ENCODE data around the gene HEMGN.

The HEMGN gene

GRCh38 chr9:97940233-97940632 lies 2.3 kb upstream of the HEMGN start:
- no peak for ATAC-seq
- no peak for TF ChIP-seq ZFP3 (CRISPR knock-in tag; IDR thresholded peaks at IDR 0.05)
- TF ChIP-seq GLIS3 (CRISPR knock-in tag; IDR thresholded peaks at IDR 0.05): no peak
- TF ChIP-seq, protein P1, sequence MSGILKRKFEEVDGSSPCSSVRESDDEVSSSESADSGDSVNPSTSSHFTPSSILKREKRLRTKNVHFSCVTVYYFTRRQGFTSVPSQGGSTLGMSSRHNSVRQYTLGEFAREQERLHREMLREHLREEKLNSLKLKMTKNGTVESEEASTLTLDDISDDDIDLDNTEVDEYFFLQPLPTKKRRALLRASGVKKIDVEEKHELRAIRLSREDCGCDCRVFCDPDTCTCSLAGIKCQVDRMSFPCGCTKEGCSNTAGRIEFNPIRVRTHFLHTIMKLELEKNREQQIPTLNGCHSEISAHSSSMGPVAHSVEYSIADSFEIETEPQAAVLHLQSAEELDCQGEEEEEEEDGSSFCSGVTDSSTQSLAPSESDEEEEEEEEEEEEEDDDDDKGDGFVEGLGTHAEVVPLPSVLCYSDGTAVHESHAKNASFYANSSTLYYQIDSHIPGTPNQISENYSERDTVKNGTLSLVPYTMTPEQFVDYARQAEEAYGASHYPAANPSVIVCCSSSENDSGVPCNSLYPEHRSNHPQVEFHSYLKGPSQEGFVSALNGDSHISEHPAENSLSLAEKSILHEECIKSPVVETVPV (CRISPR knock-in tag; IDR thresholded peaks at IDR 0.05): no peak
- TF ChIP-seq, protein P2, sequence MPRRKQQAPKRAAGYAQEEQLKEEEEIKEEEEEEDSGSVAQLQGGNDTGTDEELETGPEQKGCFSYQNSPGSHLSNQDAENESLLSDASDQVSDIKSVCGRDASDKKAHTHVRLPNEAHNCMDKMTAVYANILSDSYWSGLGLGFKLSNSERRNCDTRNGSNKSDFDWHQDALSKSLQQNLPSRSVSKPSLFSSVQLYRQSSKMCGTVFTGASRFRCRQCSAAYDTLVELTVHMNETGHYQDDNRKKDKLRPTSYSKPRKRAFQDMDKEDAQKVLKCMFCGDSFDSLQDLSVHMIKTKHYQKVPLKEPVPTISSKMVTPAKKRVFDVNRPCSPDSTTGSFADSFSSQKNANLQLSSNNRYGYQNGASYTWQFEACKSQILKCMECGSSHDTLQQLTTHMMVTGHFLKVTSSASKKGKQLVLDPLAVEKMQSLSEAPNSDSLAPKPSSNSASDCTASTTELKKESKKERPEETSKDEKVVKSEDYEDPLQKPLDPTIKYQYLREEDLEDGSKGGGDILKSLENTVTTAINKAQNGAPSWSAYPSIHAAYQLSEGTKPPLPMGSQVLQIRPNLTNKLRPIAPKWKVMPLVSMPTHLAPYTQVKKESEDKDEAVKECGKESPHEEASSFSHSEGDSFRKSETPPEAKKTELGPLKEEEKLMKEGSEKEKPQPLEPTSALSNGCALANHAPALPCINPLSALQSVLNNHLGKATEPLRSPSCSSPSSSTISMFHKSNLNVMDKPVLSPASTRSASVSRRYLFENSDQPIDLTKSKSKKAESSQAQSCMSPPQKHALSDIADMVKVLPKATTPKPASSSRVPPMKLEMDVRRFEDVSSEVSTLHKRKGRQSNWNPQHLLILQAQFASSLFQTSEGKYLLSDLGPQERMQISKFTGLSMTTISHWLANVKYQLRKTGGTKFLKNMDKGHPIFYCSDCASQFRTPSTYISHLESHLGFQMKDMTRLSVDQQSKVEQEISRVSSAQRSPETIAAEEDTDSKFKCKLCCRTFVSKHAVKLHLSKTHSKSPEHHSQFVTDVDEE (CRISPR knock-in tag; IDR thresholded peaks at IDR 0.05): no peak
- TF ChIP-seq, protein P3, sequence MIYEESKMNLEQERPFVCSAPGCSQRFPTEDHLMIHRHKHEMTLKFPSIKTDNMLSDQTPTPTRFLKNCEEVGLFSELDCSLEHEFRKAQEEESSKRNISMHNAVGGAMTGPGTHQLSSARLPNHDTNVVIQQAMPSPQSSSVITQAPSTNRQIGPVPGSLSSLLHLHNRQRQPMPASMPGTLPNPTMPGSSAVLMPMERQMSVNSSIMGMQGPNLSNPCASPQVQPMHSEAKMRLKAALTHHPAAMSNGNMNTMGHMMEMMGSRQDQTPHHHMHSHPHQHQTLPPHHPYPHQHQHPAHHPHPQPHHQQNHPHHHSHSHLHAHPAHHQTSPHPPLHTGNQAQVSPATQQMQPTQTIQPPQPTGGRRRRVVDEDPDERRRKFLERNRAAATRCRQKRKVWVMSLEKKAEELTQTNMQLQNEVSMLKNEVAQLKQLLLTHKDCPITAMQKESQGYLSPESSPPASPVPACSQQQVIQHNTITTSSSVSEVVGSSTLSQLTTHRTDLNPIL (CRISPR knock-in tag; IDR thresholded peaks at IDR 0.05; ENCODE audit: low read depth): no peak
- TF ChIP-seq, protein P4, sequence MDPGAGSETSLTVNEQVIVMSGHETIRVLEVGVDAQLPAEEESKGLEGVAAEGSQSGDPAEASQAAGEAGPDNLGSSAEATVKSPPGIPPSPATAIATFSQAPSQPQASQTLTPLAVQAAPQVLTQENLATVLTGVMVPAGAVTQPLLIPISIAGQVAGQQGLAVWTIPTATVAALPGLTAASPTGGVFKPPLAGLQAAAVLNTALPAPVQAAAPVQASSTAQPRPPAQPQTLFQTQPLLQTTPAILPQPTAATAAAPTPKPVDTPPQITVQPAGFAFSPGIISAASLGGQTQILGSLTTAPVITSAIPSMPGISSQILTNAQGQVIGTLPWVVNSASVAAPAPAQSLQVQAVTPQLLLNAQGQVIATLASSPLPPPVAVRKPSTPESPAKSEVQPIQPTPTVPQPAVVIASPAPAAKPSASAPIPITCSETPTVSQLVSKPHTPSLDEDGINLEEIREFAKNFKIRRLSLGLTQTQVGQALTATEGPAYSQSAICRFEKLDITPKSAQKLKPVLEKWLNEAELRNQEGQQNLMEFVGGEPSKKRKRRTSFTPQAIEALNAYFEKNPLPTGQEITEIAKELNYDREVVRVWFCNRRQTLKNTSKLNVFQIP (CRISPR knock-in tag; IDR thresholded peaks at IDR 0.05; ENCODE audit: borderline replicate concordance, low read depth): no peak
- TF ChIP-seq ZC3H10 (CRISPR knock-in tag; IDR thresholded peaks at IDR 0.05): no peak
- TF ChIP-seq ZNF70 (CRISPR knock-in tag; IDR thresholded peaks at IDR 0.05): no peak
- TF ChIP-seq TOX (CRISPR knock-in tag; IDR thresholded peaks at IDR 0.05; ENCODE audit: borderline replicate concordance): no peak
- no peak for TF ChIP-seq OSR1 (CRISPR knock-in tag; IDR thresholded peaks at IDR 0.05)
- TF ChIP-seq CSDC2 (CRISPR knock-in tag; IDR thresholded peaks at IDR 0.05): no peak
- TF ChIP-seq TCF4 (CRISPR knock-in tag; IDR thresholded peaks at IDR 0.05; ENCODE audit: borderline replicate concordance): no peak

GRCh38 chr9:97936998-97937397 lies 974 bp downstream of the HEMGN start:
- ATAC-seq: no peak
- TF ChIP-seq RARB (CRISPR knock-in tag; IDR thresholded peaks at IDR 0.05): no peak
- TF ChIP-seq GLIS3 (CRISPR knock-in tag; IDR thresholded peaks at IDR 0.05): no peak
- TF ChIP-seq, protein P3 (CRISPR knock-in tag; IDR thresholded peaks at IDR 0.05; ENCODE audit: low read depth): no peak
- TF ChIP-seq BACH2 (CRISPR knock-in tag; IDR thresholded peaks at IDR 0.05; ENCODE audit: borderline replicate concordance): no peak
- no peak for TF ChIP-seq ZNF8 (CRISPR knock-in tag; IDR thresholded peaks at IDR 0.05)
- TF ChIP-seq, protein P1 (CRISPR knock-in tag; IDR thresholded peaks at IDR 0.05): no peak
- TF ChIP-seq PATZ1 (CRISPR knock-in tag; IDR thresholded peaks at IDR 0.05; ENCODE audit: borderline replicate concordance): no peak
- no peak for TF ChIP-seq ESRRG (CRISPR knock-in tag; IDR thresholded peaks at IDR 0.05)
- no peak for TF ChIP-seq ZFP30 (CRISPR knock-in tag; IDR thresholded peaks at IDR 0.05)
- TF ChIP-seq OSR1 (CRISPR knock-in tag; IDR thresholded peaks at IDR 0.05): no peak
- TF ChIP-seq, protein P4 (CRISPR knock-in tag; IDR thresholded peaks at IDR 0.05; ENCODE audit: borderline replicate concordance, low read depth): no peak
- TF ChIP-seq SNAI2 (CRISPR knock-in tag; IDR thresholded peaks at IDR 0.05): no peak
- no peak for TF ChIP-seq PPARA (CRISPR knock-in tag; IDR thresholded peaks at IDR 0.05; ENCODE audit: borderline replicate concordance)
- TF ChIP-seq TCF4 (CRISPR knock-in tag; IDR thresholded peaks at IDR 0.05; ENCODE audit: borderline replicate concordance): no peak
- TF ChIP-seq, protein P2 (CRISPR knock-in tag; IDR thresholded peaks at IDR 0.05): no peak
